Hepatocyte (in vitro differentiated cells): Measurements from ENCODE around the gene ADAMTS2. TPM values are rescaled to one million over a fixed set of nuclear protein-coding genes. Genes with fewer than 3 reads are reported as not detected.
A peak's percentile ranks its signal among the peaks of the same experiment; 100 is the strongest.

Experiments used
- DNase-seq: peaks from one replicate; pipeline ENCODE4 v3.0.0-alpha.2; 2016; ENCODE audit warnings: low spot score
- H2AFZ ChIP-seq: fragments of 200-600 bp; sonication (generic); 2 replicates; pipeline ENCODE4 v1.6.0; 2016; ENCODE audit warnings: antibody characterized with exemption, mild to moderate bottlenecking
- H3K27ac ChIP-seq: fragments of 200-600 bp; sonication (generic); 2 replicates; pipeline ENCODE4 v1.5.1; 2016; ENCODE audit warnings: mild to moderate bottlenecking
- H3K27me3 ChIP-seq: fragments of 200-600 bp; sonication (generic); 2 replicates; pipeline ENCODE4 v1.6.1; 2016
- H3K36me3 ChIP-seq: fragments of 200-600 bp; sonication (generic); replicated peaks from 2 replicates; pipeline ENCODE4 v1.5.1; 2016; ENCODE audit warnings: low read depth; ENCODE audit not compliant: insufficient read depth
- H3K4me1 ChIP-seq: fragments of 200-600 bp; sonication (generic); 2 replicates; pipeline ENCODE4 v1.5.1; 2016; ENCODE audit warnings: mild to moderate bottlenecking, moderate library complexity; ENCODE audit not compliant: insufficient read depth
- H3K4me2 ChIP-seq: fragments of 200-600 bp; sonication (generic); 2 replicates; pipeline ENCODE4 v1.6.0; 2016
- H3K4me3 ChIP-seq: fragments of 200-600 bp; sonication (generic); 2 replicates; pipeline ENCODE4 v1.5.1; 2016; ENCODE audit warnings: mild to moderate bottlenecking
- H3K79me2 ChIP-seq: fragments of 200-600 bp; sonication (generic); 2 replicates; pipeline ENCODE4 v1.6.0; 2017; ENCODE audit warnings: mild to moderate bottlenecking
- H3K9me2 ChIP-seq: fragments of 200-600 bp; sonication (generic); replicated peaks from 2 replicates; pipeline ENCODE4 v1.6.0; 2017; ENCODE audit warnings: mild to moderate bottlenecking; ENCODE audit not compliant: insufficient read depth
- H3K9me3 ChIP-seq: fragments of 200-600 bp; sonication (generic); 2 replicates; pipeline ENCODE4 v1.5.1; 2016; ENCODE audit warnings: low read depth, mild to moderate bottlenecking
- H4K20me1 ChIP-seq: fragments of 200-600 bp; sonication (generic); 2 replicates; pipeline ENCODE4 v1.6.0; 2016; ENCODE audit warnings: mild to moderate bottlenecking; ENCODE audit not compliant: insufficient read depth, poor library complexity, severe bottlenecking
- EZH2 ChIP-seq: fragments of 200-600 bp; sonication (generic); IDR thresholded peaks from 2 replicates; pipeline ENCODE4 v1.6.1; 2016; ENCODE audit warnings: antibody characterized with exemption, mild to moderate bottlenecking, borderline replicate concordance
- EZH2phosphoT487 ChIP-seq: fragments of 200-600 bp; sonication (generic); IDR thresholded peaks from one replicate; pipeline ENCODE4 v1.6.1; 2018; ENCODE audit warnings: antibody characterized with exemption, mild to moderate bottlenecking, low read depth, moderate library complexity; ENCODE audit not compliant: unreplicated experiment, severe bottlenecking
- whole genome bisulfite sequencing: methylation state at CpG from one replicate; pipeline ENCODE4 v1.1.6; 2016; ENCODE audit warnings: low lambda C conversion rate; ENCODE audit errors: missing lambda C conversion rate; 5-methylcytosine and 5-hydroxymethylcytosine counted together
- polyA plus RNA-seq: library from polyadenylated mRNA; unstranded; fragments of >200 nt; fragmentation: Nextera tagmentation; extraction: Ambion mirVana; gene quantifications from 2 replicates; pipeline ENCODE4 v1.2.1, GENCODE V29; 2016
- total RNA-seq: library from RNA; depleted of rRNA; stranded (reverse); fragments of >200 nt; gene quantifications from 2 replicates; pipeline ENCODE4 v1.2.3, GENCODE V29; 2014
- TF ChIP-seq, protein P1 (sequence below): fragments of 200-600 bp; sonication (generic); IDR thresholded peaks from 2 replicates; pipeline ENCODE4 v1.5.1; 2016; ENCODE audit warnings: antibody characterized with exemption, mild to moderate bottlenecking; ENCODE audit not compliant: poor library complexity

Gene ADAMTS2
- total and polyA plus RNA-seq, 2 experiments from 2014 or later, result 55.4 to 78.8 TPM

DNA sequence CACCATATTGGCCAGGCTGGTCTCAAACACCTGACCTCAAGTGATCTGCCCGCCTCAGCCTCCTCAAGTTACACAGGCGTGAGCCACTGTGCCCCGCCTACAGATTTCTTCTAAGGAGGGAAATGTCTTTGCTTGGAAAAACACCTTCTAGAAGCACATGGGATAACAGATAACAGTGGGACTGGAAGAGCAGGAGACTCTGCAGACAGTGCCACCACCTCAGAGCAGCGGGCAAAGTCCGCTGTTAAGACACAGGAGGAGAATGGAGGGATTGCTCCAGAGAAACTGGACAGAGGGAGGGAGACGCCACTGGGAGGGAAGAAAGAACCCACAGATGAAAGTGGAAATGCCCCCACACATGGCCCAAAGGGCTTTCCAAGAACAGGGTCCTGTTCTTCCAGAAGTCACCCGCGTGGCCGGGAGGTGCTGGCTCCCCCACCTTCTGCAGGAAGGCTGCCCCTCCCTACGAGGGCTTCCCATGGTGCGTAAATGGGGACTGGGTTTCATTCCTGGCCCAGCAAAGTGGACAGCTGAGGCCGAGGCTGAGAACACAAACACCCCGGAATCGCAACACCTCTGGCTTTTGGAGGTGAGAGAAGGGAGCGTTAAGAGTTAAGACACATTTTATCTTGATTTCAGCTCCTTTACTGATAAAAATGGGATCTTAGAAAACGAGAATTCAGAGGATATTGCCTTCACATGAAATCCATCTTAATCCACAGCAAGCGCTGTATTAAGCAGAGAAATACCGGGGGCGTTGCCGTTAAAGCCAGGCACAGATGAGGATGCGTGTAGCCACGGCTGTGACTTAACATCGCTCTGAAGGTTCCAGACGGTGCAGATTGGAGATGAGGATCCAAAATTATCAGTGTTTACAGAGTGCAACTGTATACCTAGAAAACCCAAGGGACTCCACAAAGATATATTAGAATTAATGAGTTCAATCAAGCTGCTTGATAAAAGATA lies 11.2 kb downstream of the ADAMTS2 start:
- WGBS, result 61% methylated on average over 24 of the region's 24 CpGs
- Histone ChIP-seq H3K4me3 (no peak overlapping the region), H3K4me2 (peak overlapping the region; percentile 54), H2AFZ (no peak overlapping the region), H4K20me1 (peaks cover 10% of the 10 kb centered on the region), H3K27me3 (no peaks in the 10 kb centered on the region), H3K4me1 (peaks cover 7% of the 10 kb centered on the region), H3K79me2 (peaks cover 2% of the 10 kb centered on the region), H3K27ac (peak overlapping the region; percentile 40), H3K9me2 (no peaks in the 10 kb centered on the region), H3K36me3 (no peaks in the 10 kb centered on the region), H3K9me3 (no peaks in the 10 kb centered on the region)
- TF ChIP-seq EZH2phosphoT487 (no peak), EZH2 (no peak)
- TF ChIP-seq, protein P1, sequence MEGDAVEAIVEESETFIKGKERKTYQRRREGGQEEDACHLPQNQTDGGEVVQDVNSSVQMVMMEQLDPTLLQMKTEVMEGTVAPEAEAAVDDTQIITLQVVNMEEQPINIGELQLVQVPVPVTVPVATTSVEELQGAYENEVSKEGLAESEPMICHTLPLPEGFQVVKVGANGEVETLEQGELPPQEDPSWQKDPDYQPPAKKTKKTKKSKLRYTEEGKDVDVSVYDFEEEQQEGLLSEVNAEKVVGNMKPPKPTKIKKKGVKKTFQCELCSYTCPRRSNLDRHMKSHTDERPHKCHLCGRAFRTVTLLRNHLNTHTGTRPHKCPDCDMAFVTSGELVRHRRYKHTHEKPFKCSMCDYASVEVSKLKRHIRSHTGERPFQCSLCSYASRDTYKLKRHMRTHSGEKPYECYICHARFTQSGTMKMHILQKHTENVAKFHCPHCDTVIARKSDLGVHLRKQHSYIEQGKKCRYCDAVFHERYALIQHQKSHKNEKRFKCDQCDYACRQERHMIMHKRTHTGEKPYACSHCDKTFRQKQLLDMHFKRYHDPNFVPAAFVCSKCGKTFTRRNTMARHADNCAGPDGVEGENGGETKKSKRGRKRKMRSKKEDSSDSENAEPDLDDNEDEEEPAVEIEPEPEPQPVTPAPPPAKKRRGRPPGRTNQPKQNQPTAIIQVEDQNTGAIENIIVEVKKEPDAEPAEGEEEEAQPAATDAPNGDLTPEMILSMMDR, result no peak
- DNase-seq, result peak; percentile 44

DNA sequence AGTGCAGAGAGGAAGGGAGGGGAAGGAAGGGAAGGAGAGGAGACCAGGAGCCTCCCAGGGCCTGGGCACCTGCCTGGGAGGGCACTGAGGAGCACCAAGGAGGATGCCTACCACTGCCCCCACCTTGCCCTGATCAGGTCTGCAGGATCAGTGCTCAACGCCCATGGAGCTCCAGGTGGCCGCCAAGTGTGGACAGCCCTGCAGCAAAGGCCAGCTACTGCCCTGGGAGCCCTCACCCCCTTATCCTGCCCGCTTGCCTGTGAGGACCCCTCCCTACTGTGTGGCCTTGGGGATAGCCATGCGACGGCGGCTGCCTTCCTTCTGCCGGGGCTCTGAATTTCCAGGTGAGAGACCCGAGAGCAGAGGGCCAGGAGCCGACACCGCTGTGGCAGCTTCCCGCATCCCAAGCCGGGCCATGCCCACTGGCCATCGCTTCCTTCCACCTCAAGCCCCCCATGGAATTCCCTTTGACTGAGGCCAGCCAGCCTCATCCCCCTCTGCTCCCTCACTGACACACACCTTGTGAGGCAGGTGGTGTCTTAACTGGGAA lies 12.4 kb downstream of the ADAMTS2 start:
- Histone ChIP-seq H3K79me2 (peaks cover 2% of the 10 kb centered on the region), H2AFZ (no peak overlapping the region), H3K4me3 (no peak overlapping the region), H3K27ac (no peak overlapping the region), H3K9me3 (no peaks in the 10 kb centered on the region), H3K36me3 (no peaks in the 10 kb centered on the region), H3K9me2 (no peaks in the 10 kb centered on the region), H3K4me2 (no peak overlapping the region), H3K27me3 (no peaks in the 10 kb centered on the region), H4K20me1 (peaks cover 3% of the 10 kb centered on the region), H3K4me1 (peaks cover 5% of the 10 kb centered on the region)
- 91% methylated on average over 13 of the region's 13 CpGs for WGBS
- no peak for DNase-seq
- TF ChIP-seq EZH2phosphoT487 (no peak), EZH2 (no peak)
- TF ChIP-seq, protein P1, result no peak

DNA sequence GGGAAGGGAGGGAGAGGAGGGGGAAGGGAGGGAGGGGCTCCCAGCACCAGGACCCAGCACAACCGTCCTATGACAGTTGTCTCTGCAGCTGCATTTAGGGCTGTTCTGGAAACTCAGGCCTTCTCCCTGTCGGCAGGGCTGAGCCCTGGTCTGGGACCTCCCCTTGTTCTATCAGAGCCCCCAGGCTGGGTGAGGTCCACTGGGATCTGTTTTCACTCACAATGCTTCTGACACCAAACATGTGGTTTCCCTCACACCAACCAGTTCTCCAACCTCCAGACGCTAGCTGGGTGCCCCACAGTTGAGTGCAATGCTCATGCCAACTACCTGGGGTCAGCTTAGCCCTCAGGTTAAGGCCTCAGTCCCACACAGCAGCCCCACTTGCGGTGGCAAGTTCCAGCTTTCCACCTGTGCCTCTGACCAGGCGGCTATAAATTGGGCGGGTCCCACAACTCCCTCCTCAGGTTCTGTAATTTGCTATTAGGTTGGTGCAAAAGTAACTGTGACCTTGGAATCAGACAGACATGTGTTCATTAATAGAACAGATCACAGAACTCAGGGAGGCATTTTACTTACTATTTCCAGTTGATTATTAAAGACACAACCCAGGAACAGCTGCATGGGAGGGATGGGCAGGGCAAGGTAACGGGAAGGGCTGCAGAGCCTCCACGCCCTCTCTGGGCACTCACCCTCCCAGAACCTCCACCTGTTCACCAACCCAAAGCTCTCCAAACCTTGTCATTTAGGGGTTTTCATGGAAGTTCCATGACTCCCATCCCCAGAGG lies 13.5 kb downstream of the ADAMTS2 start:
- no peak overlapping the region for H2AFZ ChIP-seq
- H4K20me1 ChIP-seq, result peaks cover 3% of the 10 kb centered on the region
- peak; percentile 52 for DNase-seq
- no peaks in the 10 kb centered on the region for H3K9me2 ChIP-seq
- H3K4me2 ChIP-seq, result no peak overlapping the region
- no peaks in the 10 kb centered on the region for H3K36me3 ChIP-seq
- peaks cover 5% of the 10 kb centered on the region for H3K4me1 ChIP-seq
- peaks cover 7% of the 10 kb centered on the region for H3K79me2 ChIP-seq
- H3K4me3 ChIP-seq, result no peak overlapping the region
- H3K27ac ChIP-seq, result no peak overlapping the region
- no peaks in the 10 kb centered on the region for H3K27me3 ChIP-seq
- no peaks in the 10 kb centered on the region for H3K9me3 ChIP-seq
- 69% methylated on average over 7 of the region's 8 CpGs for WGBS
- TF ChIP-seq, protein P1, result no peak
- TF ChIP-seq EZH2phosphoT487 (no peak), EZH2 (no peak)
